Skin of body (tissue), 2 donors: ENCODE results near the gene IL1A. TPM values are rescaled to one million over a fixed set of nuclear protein-coding genes. Genes with fewer than 3 reads are reported as not detected.

Source experiments
- DNase-seq: peaks from one replicate; lab custom pipeline; 2025; lab: John Stamatoyannopoulos, UW
- total RNA-seq: library from RNA; depleted of rRNA; stranded (reverse); fragments of >200 nt; gene quantifications from one replicate; pipeline ENCODE4 v1.2.3, GENCODE V29; 2014

Gene IL1A
- total RNA-seq, 1 donor from 2014 or later: 0.20 TPM

- DNase-seq: peak; percentile 26
Measured at GRCh38 chr2:112818094-112818902, 34.0 kb upstream of the IL1A start.

- DNase-seq: no peak
Measured at GRCh38 chr2:112817082-112817689, 32.9 kb upstream of the IL1A start.

GRCh38 chr2:112814278-112814677 lies 30.0 kb upstream of the IL1A start:
- DNase-seq: no peak

- DNase-seq: no peak
Measured at GRCh38 chr2:112813280-112813966, 29.1 kb upstream of the IL1A start.

- no peak for DNase-seq
Measured at GRCh38 chr2:112812318-112813267, 28.3 kb upstream of the IL1A start.

GRCh38 chr2:112811841-112812306 lies 27.6 kb upstream of the IL1A start:
- peak; percentile 17 for DNase-seq

- DNase-seq: no peak
Measured at GRCh38 chr2:112811276-112811831, 27.1 kb upstream of the IL1A start.

- DNase-seq: no peak
Measured at GRCh38 chr2:112809112-112809511, 24.8 kb upstream of the IL1A start.

GRCh38 chr2:112807233-112807807 lies 23.0 kb upstream of the IL1A start:
- no peak for DNase-seq

GRCh38 chr2:112805542-112805941 lies 21.2 kb upstream of the IL1A start:
- no peak for DNase-seq

GRCh38 chr2:112803691-112804521 lies 19.6 kb upstream of the IL1A start:
- DNase-seq: no peak

- DNase-seq: no peak
Measured at GRCh38 chr2:112800881-112801583, 16.7 kb upstream of the IL1A start.

GRCh38 chr2:112798979-112799975 lies 15.0 kb upstream of the IL1A start:
- no peak for DNase-seq

- DNase-seq: no peak
Measured at GRCh38 chr2:112796486-112796885, 12.2 kb upstream of the IL1A start.

- DNase-seq: no peak
Measured at GRCh38 chr2:112795774-112796173, 11.5 kb upstream of the IL1A start.

GRCh38 chr2:112794841-112795240 lies 10.5 kb upstream of the IL1A start:
- DNase-seq: no peak

GRCh38 chr2:112794131-112794733 lies 9.9 kb upstream of the IL1A start:
- DNase-seq: peak; percentile 8
